ENCODE measurements around the gene ZNF304.

Gene ZNF304

DNA sequence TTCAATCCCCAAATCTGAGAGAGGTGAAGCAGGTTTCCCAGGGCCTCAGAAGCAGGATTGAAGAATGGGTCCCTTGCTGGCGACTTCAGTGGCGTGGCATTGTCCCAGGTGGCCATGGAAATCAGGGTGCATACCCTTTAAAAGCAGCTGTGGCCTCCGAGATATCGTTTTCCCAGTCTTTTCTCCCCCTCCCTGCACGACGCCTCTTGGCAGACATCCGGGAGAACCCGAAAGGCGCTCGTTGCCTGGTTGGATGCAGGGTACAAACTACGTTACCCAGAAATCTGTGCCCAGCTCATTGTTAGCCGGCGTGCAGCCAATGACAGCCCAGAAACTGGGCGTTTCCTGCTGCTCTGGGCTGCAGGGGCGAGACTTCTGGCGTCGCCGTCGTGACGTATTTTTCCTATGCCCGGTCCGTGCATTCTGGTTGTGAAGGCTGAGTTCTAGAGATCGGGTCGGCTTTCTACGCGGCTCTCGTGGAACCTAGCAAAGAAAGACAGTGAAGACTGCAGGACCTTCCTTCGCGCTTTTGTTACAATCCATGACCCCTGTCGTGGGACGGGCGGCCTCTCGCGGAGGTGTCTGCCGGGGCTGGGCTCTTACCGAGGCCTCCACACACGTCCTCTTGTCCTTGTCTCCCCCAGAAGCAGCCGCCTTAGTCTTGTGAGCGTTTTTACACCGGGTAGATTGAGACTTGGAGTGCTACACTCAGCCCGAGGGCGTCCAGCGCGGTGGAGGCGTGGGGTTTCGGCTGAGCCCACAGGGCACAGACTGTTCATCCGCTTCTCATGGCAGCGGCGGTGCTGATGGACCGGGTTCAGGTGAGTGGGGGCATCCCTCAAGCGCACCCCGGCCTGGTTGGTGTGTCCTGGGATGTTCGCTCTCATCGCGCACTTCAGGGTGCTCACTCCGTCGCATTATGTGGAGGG is at the start of gene ZNF304:
TSS of gene ZNF304 (plus strand) at position 395 of the 929 bp plus-strand sequence. CDS start at position 789, 394 bp downstream.
- DNase-seq (ENCODE audit: low read depth in 2 of 2) = peak; percentile 61 to 69

GRCh38 chr19:57302020-57302465 is 49.0 kb upstream of the ZNF304 start:
- no peak for DNase-seq (ENCODE audit: low read depth in 2 of 2)

GRCh38 chr19:57302727-57303401 is 48.2 kb upstream of the ZNF304 start:
- no peak for DNase-seq (ENCODE audit: low read depth in 2 of 2)

GRCh38 chr19:57305056-57305455 is 46.0 kb upstream of the ZNF304 start:
- no peak for DNase-seq (ENCODE audit: low read depth in 2 of 2)

DNA sequence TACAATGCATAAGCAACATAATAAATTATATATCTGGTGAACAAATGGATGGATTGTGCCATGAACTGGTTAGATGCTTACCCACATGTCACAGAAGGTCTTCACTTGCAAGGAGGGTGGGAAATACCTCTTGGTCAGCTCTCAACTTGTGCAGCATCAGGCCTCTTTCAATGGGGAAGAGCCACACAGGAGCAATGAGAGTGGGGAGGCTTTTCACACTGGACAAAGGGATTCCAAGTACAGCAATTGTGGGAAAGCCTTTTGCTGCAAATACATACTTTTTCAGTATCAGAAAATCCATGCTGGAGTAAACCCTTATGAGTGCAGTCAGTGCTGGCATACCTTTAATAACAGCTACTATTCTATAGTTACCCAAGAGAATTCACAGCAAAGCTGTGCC is 42.6 kb upstream of the ZNF304 start:
- DNase-seq (ENCODE audit: low read depth in 2 of 2) = no peak

DNA sequence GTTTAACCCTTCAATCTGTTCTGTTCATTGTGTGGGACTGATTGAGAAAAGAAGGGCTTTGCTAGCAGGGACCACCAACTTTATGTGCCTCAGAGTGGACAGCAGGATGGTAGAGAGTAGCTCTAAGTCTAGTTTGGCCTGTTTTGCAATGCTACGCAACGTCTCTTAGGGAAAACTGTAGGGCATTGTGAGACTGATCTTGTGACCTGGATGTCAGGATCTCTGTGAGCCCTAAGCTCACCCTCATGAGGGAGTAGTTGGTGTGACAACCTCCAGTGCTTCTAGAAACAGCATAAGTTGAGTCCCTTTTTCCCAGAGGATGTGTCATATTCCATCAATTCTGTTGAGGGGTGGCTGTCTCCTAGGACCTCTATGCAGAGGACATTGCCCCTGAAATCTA is 40.3 kb upstream of the ZNF304 start:
- DNase-seq (ENCODE audit: low read depth in 2 of 2) = no peak

DNA sequence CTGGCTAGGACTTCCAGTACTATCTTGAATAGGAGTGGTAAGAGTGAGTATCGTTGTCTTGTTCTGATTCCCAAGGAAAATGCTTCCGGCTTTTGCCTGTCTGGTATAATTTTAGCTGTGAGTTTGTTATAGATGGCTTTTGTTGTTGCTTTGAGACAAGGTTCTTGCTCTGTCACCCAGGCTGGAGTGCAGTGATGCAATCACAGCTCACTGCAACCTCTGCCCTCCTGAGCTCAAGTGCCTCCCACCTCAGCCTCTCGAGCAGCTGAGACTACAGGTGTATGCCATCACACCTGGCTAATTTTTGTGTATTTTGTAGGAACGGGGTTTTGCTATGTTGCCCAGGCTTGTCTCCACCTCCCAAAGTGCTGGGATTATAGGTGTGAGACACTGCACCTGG is 36.9 kb upstream of the ZNF304 start:
- no peak for DNase-seq (ENCODE audit: low read depth in 2 of 2)

DNA sequence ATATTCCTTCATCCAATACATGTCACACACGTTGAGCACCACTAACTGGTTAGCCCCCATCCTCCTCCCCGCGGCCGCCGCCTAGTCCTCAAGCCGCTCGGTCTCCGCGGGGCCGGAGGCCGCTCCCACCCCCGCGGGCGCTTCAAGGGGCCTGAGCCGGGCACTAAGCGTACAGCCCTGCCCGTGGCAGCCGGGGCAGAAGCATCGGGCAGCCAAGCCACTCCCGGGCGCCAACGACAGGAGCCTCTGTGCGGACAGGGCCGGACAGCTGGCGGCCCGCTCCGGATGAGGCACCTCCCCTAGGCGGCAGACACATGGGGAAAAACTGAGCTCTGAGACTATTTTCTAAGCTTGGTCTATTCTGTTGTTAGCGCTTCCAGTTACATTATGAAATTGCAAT is 33.6 kb upstream of the ZNF304 start:
- no peak for DNase-seq (ENCODE audit: low read depth in 2 of 2)

DNA sequence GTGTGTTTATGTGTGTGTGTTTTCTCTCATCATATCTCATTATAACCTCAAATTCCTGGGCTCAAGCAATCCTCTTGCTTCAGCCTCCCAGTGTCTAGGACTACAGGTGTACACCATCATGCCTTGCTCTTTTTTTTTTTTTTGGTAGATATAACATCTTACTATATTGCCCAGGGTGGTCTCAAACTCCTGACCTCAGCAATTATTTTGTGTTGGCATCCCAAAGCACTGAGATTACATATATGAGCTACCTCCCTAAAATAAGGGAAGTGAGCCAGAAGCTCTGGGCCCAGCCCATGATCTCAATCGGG is 31.2 kb upstream of the ZNF304 start:
- no peak for DNase-seq (ENCODE audit: low read depth in 2 of 2)

DNA sequence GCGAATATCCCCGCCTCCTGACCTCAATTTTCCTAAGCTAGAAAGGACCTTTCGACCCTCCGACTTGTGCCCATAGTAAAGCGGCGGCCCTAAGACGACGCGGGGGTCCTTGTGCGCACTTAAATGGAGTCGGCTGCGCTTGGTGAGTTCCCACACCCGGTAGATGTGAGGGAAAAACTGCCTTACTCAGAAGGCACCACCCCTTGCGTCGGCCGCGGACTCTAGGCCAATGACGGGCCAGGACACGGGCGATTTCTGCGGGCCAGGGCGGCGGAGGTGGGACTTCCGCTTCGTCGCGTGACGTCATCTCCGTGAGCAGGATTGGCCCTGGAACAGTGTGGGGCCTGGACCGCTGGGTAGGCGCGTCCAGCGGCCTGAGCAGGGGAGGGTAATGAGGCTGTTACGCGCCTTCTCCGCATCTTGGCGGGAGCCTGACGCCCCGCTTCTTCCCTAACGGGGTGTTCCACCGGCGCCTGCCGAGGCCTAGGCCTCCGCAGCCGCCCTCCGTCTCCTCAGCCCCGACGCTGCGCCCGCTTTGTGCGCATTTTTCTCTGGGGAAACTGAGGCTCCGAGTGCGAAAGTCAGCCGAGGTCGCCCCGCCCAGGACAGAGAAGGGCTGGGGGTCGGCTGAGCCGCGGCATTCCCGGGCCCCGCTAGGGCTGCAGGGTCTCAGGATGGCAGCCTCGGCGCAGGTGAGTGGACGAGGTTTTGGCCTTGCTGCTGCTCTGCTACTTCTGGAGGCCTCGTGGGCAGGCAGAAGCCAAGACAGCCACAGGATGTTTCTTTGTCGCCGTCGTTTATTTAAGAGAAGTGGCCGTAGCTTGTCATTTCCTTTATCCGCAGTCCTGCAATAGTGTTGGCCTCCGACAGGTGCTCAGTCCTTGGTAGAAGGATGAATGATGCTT is 30.6 kb upstream of the ZNF304 start, which contains the start of gene ZNF543:
TSS of gene ZNF543 (plus strand) at position 293 of the 905 bp plus-strand sequence. CDS start at position 675, 382 bp downstream.
- peak; percentile 82 to 84 for DNase-seq (ENCODE audit: low read depth in 2 of 2)

DNA sequence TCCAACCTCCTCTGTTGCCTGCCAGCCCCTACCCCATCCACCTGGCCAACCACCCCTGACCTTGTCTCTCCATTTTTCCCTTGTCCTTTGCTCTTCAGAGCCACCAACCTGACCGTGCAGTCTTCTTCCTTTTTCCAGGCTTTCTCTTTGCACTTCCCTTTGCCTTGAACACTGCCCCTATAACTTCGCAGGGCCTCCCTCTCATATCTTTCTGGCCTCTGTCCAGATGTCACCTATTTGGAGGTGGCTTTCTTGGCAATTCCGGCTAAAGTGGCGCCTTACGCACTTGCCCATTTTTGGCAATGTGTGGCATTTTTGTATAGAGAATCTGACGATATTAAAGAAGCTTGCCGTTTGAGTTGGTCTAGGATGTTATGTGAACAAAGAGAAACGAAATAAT is 30.0 kb upstream of the ZNF304 start:
- DNase-seq (ENCODE audit: low read depth in 2 of 2) = no peak

GRCh38 chr19:57321751-57322150 is 29.3 kb upstream of the ZNF304 start:
- DNase-seq (ENCODE audit: low read depth in 2 of 2) = no peak

DNA sequence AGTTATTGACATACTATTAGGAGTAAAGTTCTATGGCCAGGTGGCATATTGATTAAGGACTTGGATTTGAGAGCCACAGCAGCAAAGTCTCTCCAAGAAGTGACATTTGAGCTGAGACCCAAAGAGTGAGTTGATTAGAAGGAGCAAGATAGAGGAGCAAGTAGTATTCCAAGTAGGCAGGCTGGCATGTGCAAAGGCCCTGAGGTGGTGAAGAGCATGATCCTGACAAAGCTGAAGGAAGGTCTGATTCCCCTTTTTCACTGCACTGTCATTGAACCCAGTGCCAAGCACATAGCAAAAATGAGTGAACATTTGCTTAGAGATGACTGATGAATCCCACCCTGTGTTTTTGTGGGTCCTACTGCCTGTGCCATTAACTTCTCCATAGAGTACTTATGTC is 26.1 kb upstream of the ZNF304 start:
- no peak for DNase-seq (ENCODE audit: low read depth in 2 of 2)

GRCh38 chr19:57327993-57328392 is 23.1 kb upstream of the ZNF304 start:
- no peak for DNase-seq (ENCODE audit: low read depth in 2 of 2)

- no peak for DNase-seq (ENCODE audit: low read depth in 2 of 2)
These were observed 16.9 kb upstream of the ZNF304 start for GRCh38 chr19:57334191-57334590.

DNA sequence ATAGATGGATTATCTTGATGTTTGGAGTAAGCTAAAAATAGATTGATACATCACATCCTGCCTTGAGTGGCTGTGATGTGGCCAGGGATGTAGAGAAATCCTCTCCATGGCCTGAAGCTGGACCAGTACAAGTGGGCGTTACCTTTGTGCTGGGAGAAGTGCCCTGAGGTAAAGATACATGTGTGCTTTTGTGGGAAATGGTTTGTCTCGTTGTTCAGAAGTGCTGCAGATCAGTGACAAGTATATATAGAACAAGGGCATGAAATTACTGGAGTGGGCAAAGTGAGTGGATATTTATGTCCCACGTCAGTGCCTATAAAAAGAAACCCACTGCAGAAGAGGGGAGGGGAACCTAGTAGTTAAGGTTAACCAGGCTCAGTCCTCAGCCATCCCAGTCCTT is 12.2 kb upstream of the ZNF304 start:
- DNase-seq (ENCODE audit: low read depth in 2 of 2) = no peak

- DNase-seq (ENCODE audit: low read depth in 2 of 2) = no peak
These were observed 8.5 kb upstream of the ZNF304 start for GRCh38 chr19:57342582-57342981.

DNA sequence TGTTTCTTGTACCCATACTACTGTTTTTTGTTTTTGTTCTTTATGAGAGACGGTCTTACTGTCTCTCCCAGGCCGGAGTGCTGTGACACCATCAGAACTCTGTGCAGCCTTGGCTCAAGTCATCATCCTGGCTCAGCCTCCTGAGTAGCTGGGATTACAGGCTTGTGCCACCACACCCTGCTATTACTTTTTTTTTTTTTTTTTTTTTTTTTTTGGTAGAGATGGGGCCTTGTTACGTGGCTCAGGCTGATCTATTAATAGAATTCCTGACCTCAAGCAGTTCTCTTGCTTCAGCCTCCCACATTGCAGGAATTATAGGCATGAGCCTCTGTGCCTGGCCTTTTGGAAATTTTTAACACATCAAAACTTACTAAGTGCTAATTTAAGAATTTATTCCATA is 2.9 kb upstream of the ZNF304 start:
- no peak for DNase-seq (ENCODE audit: low read depth in 2 of 2)

DNA sequence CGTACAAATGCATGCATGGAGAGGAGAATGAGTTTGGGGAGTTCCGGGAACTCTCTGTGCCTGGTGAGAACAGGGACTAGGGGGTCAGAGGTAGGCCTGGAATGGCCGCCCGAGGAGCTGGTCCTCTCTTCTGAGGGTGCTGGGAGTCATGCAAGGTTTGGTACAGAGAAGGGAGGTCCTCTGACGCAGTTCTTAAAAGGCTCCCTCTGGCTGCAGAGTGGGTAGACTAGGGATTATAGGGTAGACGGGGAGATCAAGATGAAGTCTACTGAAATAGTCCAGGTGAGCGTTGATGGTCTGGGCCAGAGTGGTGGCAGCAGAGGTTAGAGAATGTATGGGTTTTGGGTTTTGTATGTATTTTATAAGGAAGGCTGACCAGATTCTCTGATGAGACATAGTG is 796 bp downstream of the ZNF304 start:
- no peak for DNase-seq (ENCODE audit: low read depth in 2 of 2)

GRCh38 chr19:57355916-57356315 is 4.8 kb downstream of the ZNF304 start:
- no peak for DNase-seq (ENCODE audit: low read depth in 2 of 2)

DNA sequence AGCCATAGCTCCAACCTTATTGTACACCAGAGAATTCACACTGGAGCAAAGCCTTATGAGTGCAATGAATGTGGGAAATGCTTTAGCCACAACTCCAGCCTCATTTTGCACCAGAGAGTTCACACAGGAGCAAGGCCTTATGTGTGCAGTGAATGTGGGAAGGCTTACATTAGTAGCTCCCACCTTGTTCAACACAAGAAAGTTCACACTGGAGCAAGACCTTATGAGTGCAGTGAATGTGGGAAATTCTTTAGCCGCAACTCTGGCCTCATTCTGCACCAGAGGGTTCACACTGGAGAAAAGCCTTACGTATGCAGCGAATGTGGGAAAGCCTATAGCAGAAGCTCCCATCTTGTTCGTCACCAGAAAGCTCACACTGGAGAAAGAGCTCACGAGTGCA is 6.3 kb downstream of the ZNF304 start:
- no peak for DNase-seq (ENCODE audit: low read depth in 2 of 2)

DNA sequence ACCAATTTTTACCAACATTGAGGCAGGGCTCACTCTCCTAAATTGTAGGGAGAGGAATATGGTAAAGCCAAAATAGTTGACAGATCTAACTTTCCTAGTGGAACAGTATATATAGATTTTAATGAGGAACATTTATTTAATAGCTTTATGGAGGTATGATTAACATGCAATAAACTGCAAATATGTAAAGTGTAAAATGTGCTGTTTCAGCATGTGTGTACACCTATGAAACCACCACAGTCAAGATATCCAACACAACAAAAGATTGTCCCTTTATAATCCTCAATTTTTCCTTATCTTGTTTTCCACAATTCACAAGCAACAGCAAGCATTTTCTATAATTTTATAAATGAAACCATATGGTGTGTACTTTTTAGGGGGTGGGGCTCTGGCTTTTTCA is 8.2 kb downstream of the ZNF304 start:
- no peak for DNase-seq (ENCODE audit: low read depth in 2 of 2)

Data from activated CD4-positive, alpha-beta T cell treated with anti-CD3 and anti-CD28 coated beads for 24 hours (primary cell).